CD4-positive, alpha-beta T cell treated with Interleukin-1 beta for 1 hour (primary cell): ENCODE measurements around the gene MITF.

Experiments
- DNase-seq, 2 donors: peaks; one replicate each; pipeline ENCODE4 v3.0.0-alpha.2; 2020 to 2022

The MITF gene

GRCh38 chr3:69922521-69923000 is 183.3 kb downstream of the MITF start:
- no peak for DNase-seq

DNA sequence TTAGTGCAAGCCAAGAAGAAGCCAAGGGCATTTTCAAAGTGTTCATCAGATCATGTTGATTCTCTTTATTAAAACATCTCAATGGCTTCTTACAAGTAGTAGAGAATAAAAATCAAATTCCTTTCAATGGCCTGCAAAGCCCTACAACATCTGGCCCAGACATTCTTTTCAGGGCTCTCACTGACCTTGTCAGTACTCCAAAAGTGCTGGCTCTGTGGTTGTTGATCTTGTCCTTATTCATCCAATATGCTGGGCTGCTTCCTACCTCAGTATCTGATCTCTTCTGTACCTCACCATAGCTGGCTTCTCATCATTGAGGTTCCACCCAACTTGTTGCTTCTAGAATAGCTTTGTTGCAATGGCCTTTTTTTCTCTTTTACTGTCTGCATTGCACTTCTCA is 186.2 kb downstream of the MITF start:
- no peak for DNase-seq

GRCh38 chr3:69926385-69926784 is 187.1 kb downstream of the MITF start:
- no peak for DNase-seq

- no peak for DNase-seq
Observed at GRCh38 chr3:69927571-69927970, 188.3 kb downstream of the MITF start.

DNA sequence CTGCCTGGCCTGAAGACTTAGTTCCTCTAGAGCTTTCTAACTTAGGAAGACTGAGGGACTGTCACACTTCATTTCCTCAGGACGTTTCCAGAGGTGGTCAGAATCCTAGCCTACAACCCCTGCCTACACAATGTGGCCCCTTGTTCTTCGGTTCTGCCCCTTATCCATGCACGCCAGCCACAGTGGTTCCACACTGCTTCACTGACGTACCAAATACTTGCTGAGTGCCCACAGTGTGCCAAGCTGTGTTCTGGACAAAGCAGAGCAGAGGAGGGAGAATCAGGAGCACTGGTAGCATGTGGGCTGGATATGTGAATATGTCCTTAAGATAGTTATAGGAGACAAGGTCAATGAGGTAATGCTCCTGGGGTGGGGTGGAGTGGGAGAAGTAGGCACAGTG is 189.8 kb downstream of the MITF start:
- DNase-seq = no peak

GRCh38 chr3:69930564-69930963 is 191.3 kb downstream of the MITF start:
- no peak for DNase-seq

DNA sequence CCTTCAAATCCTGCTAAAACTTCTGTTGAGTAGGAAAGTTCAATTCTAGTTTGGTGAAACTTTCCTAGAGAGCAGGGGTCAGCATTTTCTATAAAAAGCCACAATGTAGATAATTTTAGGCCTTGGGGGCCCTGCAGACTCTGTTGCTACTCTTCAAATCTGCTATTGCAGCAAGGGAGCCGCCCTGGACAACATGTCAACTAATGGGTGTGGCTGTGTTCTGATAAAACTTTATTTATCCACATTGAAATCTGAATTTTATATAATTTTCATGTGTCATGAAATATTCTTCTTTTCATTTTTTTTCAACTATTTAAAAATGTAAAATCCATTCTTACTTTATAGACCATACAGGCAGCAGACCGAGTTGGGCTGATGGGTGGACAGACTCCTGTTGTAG is 192.8 kb downstream of the MITF start:
- no peak for DNase-seq

GRCh38 chr3:69932501-69932900 is 193.2 kb downstream of the MITF start:
- no peak for DNase-seq

DNA sequence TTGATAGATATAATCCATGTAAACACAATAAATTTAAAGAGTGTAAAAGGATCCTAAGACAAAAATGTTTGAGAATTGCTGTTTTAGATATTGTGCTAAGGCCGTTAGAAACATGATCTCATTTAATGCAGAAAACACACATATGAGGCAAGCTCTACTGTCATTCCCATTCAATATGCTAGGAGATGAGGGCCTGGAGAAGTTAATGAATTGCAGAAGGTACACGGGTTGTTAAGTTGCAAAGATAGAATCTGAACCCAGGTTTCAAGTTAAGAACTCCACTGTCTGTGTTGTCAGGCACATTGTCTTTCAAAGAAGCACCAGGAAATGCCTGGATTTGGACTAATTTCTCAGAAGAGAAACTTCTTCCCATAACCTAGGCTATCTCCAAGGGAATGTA is 195.1 kb downstream of the MITF start:
- no peak for DNase-seq

DNA sequence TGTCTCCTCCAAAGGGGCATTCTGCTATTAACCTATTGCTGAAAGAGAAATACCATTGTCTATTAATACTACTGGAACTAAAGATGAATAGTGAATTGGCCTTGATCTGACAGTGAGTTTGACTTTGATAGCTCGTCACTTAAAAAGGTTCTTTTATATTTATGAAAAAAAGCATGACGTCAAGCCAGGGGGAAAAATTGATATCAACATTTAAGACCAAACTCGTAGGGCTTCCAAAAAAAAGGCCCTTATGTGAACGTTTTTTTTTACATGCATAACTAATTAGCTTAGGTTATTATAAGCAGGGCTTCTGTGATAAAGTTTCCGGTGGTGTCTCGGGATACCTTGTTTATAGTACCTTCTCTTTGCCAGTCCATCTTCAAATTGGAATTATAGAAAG is 197.0 kb downstream of the MITF start:
- DNase-seq = no peak

GRCh38 chr3:69938061-69938460 is 198.8 kb downstream of the MITF start:
- no peak for DNase-seq

DNA sequence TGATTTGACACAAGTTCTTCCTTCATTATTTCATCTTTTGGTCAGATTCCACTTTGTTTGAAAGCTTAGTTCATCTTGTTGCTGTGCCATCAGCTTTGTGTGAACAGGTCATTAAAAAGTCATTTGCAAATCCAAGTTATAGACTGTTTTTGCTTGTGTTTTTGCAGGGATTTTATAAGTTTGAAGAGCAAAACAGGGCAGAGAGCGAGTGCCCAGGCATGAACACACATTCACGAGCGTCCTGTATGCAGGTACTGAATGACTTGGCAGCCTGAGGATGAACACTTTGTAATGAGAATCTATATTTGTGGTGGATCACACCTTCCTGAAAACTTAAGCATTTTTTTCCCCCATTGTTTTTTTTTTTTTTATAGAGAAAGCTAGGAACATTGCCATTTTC is 199.7 kb downstream of the MITF start:
- no peak for DNase-seq

- no peak for DNase-seq
Observed at GRCh38 chr3:69941037-69941436, 201.8 kb downstream of the MITF start.

DNA sequence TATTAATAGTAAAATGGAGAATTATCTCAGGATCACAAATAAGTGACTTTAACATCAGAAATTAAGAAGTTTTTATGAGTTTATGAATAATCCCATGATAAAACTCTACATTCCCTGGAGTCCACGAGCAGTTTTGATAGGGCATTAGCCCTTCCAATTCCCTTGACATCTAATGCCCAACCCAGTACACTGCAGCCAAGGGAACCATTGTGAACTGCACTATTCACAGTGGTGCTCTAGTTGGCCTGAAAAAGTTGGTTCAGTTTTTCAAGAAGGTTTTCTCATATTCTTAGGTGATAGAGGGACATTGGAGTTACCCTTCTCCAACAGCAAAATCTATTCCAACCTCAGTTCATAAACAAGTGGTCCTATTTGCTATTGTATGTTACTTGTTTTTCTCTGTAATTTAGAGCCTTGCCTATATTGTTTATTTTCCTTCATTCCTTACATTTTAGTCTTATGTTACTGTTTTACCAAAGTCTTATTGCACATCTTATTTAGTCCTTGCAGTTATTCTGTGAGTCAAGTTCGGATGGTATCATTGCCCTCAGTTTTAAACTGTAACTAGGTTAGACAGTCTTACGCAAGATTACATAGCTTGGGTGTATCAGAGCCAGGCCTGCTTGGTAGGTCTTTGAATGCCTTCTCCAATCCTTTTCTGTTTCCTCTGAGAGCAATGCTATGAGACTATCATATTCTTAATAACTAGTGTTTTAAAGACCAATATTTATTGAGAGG is 202.3 kb downstream of the MITF start:
- DNase-seq = no peak

DNA sequence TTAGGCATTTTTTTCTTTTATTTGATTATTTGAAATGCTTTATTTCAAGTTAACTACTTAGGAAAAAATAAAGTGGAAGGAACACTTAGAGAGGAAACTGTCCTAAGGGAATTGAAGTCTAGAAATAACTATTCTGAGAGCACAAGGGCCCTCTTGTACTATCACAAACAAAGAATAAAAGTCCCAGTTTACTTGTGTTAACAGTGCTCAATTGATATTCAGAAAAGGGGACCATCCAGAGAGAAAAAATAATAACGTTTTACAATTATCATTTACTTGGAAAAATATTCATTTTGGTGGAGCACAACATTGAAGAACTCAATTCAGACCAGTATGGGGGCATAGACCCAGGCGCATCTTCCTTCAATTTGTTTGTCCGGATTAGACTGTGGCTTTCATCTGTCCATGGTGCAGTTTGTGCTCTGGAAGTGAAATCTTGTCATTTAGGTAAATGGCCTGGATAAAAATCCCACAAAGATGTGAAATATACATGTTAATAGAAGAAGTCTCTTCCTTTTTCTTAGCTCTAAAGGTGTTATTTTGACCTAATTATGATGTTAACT is 205.7 kb downstream of the MITF start:
- no peak for DNase-seq

- DNase-seq = no peak
Observed at GRCh38 chr3:69948246-69948862, 209.1 kb downstream of the MITF start.

GRCh38 chr3:69951616-69952015 is 212.4 kb downstream of the MITF start:
- DNase-seq = no peak

GRCh38 chr3:69959581-69959980 is 220.3 kb downstream of the MITF start:
- no peak for DNase-seq

GRCh38 chr3:69961706-69962439 is 222.6 kb downstream of the MITF start:
- no peak for DNase-seq

DNA sequence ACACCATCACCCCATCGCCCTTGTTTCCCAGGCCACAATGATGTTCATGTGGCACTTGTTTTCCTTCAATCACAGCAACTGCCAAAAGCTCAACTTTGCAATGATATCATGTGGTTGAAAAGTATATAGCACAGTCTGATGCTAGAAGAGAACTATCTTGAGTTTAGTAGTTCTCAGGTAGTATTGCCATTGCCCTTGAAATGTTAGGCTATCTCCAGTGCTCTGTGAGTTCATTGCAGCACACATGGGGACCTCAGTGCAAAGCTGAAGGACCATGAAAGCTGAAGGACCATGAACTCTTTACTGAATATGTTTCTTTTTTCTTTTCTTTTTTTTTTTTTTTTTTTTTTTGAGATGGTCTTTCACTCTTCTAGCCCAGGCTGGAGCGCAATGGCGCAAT is 224.4 kb downstream of the MITF start:
- no peak for DNase-seq

DNA sequence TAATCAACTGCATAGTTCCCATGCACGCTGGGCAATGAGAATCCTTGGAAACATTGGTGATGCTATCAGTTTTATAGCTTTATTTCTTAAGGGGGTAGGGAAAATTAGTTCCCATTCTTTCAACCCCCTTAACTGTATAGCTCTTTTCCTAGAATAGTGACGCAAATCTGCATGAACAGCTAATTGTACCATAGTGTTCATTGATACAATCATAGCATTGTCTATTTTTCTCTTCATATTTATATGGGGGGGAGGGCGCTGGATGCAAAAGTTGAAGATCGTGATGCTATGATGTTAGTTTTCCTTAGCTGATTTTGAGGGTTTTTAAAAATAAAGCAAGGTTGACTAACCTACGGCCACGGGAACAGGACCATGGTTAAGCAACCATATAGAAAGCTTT is 227.9 kb downstream of the MITF start:
- DNase-seq = no peak

DNA sequence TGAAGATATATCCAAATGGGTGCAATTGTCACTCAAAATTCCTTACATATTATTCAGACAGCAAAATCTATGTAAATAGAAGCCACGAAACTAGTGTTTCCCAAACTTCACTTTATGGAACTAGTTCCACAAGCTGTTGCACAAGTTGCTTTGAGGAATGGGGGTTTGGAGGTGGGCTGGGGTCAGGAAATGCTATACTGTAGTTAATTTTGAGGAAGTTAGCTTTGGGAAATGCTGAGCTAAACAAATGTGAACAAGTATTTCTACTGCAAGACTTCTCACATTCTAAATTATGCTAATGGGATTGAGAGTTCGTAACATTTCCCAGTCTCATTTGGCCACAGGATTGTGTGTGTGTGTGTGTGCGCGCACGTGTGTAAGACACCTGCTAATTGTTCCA is 231.6 kb downstream of the MITF start:
- no peak for DNase-seq

- DNase-seq = no peak
Observed at GRCh38 chr3:69972672-69973071, 233.4 kb downstream of the MITF start.

DNA sequence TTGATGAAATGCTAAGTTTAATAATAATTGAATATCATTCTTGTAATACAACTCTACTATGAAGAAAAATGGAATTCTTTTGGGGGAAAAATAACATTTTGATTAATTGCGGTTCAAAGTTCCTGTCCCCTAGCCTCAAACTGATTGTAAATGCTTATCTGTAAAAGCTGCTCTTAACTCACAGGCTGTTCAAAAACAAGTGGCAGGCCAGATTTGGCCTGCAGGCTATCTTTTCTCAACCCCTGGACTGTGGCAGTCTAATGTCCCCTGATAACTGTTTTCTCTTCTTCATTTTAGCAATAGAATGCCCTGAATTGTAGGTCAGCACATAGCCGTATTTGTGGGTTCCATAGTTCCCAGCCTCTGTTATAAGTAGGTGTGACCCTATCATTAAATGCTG is 236.8 kb downstream of the MITF start:
- no peak for DNase-seq
